Islet precursor cell (in vitro differentiated cells): ENCODE measurements around the gene KRT37.
"Not testable (repeated sequence)": the region's sequence is repeated elsewhere in the genome, so short reads cannot be mapped to it uniquely, and the experiment has no call there.

Source experiments
- DNase-seq: peaks from one replicate; pipeline ENCODE4 v3.0.0-alpha.2; 2018

The KRT37 gene

DNA sequence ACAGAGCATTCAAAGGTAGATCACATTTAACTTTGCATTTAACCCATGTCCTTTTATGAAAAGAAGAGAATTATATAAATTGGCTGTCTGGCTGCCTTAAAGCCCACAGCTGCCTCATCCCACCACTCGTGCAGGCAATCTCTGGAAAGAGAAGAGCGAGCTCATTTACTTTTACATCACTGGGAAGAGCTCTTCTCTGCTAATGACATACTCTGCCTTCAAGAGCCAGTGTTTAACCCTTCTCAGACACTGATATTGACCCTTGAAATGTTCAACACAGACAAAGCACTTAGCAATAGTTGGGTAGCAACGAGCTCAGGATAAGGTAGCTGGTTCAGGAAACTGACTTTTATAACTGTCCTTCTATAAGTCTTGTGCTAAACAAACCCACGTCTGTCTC lies 9.6 kb upstream of the KRT37 start:
- DNase-seq = no peak

- no peak for DNase-seq
These were observed 9.2 kb upstream of the KRT37 start for GRCh38 chr17:41433586-41433985.

DNA sequence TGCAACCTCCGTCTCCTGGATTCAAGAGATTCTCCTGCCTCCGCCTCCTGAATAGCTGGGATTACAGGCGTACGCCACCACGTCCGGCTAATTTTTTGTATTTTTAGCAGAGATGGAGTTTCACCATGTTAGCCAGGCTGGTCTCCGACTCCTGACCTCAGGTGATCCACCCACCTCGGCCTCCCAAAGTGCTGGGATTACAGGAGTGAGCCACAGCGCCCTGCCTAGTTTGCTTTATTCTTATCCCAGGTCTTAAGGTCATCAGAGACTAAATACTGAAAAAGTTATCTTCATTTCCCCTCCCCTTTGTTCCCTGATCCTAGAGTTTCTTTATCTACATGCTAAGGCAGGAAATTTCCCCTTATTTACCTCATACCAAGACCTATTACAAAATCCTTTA lies 6.0 kb upstream of the KRT37 start:
- not testable (repeated sequence) for DNase-seq

- DNase-seq = no peak
These were observed 5.3 kb upstream of the KRT37 start for GRCh38 chr17:41429667-41430066.

GRCh38 chr17:41428591-41429291 lies 4.4 kb upstream of the KRT37 start:
- DNase-seq = peak; percentile 97

DNA sequence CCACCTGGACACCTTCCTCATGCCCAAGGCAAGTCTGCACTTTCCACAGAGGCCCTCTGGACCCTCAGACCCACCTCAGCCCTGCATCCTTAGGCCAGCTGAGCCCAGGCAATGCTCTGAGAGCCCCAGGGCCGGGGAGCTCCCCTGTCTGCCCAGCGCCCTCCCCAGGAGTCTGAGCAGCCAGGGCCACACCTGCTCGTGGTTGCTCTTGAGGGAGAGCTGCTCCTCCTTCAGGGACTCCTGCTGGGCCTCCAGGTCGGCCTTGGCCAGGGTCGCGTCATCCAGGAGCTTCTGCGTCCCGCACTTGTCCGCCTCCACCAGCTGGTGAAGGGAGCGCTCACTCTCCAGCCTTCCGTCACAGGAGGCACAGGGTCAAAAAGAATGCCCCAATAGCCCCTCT lies 1.8 kb downstream of the KRT37 start:
- DNase-seq = not testable (repeated sequence)

DNA sequence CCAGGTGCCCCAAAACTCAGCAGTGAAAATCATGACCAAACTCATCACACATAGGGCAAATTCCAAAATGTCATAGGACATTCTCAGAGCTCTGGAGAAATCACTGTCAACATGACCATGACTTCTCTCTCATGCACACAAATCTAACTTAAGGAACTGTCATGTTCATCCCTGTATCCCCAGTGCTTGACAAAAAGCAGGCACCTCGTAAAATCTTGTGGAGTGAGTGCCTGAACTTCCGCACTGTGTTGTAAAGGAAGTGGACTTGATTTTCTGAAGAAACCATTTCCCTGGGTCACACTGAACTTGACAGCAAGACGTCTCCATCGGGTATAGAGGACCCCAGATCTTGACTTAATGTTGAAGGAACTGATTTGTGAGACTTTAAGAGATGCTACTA lies 2.8 kb downstream of the KRT37 start:
- DNase-seq = peak; percentile 82

GRCh38 chr17:41421116-41421515 lies 3.3 kb downstream of the KRT37 start:
- DNase-seq = peak; percentile 89

DNA sequence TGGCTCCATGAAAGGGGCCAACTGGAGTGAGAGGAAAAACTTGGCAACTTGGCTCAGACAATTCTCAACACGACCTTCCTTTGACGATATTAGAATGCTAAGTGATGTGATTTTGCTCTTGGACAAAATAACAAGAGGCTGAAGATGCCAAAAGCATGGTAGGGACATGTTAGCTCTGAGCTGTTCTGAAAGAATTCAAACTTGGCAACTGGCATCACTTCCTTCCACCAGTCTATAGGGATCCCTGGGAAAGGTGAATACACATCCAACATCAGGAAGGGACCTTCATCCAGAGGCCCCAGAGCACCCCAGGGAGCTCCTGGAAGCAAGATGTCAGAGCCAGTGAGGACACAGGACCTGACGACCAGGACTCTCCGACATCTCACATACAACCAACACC lies 4.3 kb downstream of the KRT37 start:
- DNase-seq = no peak

DNA sequence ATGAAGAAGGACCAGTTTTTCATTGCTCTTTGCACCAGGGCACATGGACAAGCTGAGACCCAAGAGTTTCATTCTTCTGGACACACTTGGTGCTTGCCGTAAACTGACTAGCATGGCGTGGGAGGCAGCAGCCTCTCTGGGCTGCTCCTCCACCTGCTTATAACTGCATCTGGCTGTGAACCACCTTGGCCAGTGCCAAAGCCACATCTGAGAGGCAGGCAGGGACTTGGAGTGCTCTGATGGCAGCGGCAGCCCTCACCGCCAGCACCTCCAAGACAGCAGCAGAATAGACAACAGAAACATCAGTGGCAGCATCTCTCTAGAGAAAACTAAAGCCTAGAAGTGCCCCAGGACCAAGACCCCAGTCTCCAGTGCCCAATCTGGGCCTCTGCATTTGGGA lies 4.7 kb downstream of the KRT37 start:
- no peak for DNase-seq

GRCh38 chr17:41418116-41418860 lies 6.1 kb downstream of the KRT37 start:
- no peak for DNase-seq

DNA sequence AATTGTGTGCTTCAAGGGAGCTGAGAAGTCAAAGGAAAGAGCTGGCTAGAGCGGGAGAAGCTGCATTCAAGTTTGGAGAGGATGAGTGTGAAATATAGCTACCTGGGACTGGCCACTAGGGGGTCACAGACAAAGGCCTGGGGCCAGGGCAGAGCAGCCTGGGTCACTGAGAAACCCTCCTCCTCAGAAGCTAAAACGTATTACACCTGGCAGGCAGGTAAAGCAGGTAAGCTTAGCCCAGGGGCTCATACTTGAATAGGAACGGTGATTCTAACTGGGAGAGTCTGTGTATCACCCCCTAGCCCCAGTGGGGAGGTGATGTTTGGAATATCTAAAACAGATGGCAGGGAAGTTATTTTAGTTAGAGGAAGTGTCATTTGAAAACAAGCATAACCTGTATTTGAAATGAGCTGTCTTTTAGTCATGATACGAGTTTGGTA lies 6.8 kb downstream of the KRT37 start:
- peak; percentile 87 for DNase-seq

GRCh38 chr17:41417127-41417526 lies 7.3 kb downstream of the KRT37 start:
- no peak for DNase-seq

- DNase-seq = no peak
These were observed 7.9 kb downstream of the KRT37 start for GRCh38 chr17:41416479-41416878.

DNA sequence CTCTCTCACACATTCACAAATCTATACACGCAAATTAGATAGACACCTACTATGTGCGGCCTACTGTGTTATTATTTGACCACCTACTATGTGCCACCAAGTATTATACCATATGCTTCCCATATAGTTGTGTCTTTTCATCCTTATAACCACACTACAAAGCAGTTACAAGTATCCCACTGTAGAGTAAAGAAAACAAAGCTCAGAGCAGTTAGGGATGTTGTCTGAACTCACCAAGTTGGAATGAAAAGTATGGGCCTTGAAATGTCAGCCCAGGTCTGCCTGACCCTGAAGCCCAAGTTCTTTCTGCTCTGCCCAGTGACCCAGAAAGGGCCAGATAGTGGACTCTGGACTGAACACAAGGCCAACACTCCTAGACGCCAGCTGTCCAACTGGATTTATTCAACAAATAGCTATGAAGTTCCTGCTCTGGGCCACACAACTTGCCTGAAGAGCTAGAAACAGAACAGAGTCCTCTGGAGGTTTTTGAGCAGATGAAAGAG lies 8.5 kb downstream of the KRT37 start:
- peak; percentile 85 for DNase-seq

DNA sequence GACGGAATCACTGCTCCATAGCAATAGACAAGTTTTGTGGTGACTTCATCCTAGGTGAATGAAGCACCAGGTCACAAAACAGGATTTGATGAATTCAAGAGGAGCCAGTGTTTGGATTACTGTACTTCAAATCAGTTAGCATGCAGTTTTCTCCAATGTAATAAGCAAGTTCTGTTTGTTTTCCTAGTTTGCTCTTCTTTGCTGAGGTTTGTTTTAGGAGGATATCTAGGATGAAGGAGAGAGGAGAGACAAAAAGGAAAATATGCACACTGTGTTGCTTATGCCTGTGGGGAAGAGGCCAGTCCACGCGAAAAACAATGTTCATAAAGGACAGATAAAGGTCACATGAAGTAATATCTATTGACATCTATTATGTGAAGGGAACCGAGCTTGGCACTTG lies 9.0 kb downstream of the KRT37 start:
- no peak for DNase-seq

DNA sequence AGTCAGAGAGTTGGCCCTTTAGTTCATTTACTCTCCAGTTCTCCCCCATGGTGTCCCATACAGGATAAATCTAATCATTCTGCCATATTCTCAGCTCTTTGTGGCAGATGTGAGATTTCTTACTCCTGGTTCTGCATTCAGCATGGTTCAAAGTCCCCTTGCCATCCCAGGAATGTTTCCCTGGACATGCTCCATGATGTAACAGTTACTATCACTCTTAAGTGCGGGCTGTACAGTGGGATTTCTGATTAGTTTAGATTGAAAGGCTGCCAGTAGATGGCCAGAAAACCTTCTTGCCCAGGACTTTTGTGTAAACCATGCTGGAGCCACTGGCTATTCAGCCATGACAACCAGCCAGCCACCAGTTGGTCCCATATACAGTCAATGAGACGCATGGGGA lies 10.4 kb downstream of the KRT37 start:
- DNase-seq = no peak

GRCh38 chr17:41413353-41413957 lies 10.9 kb downstream of the KRT37 start:
- no peak for DNase-seq

DNA sequence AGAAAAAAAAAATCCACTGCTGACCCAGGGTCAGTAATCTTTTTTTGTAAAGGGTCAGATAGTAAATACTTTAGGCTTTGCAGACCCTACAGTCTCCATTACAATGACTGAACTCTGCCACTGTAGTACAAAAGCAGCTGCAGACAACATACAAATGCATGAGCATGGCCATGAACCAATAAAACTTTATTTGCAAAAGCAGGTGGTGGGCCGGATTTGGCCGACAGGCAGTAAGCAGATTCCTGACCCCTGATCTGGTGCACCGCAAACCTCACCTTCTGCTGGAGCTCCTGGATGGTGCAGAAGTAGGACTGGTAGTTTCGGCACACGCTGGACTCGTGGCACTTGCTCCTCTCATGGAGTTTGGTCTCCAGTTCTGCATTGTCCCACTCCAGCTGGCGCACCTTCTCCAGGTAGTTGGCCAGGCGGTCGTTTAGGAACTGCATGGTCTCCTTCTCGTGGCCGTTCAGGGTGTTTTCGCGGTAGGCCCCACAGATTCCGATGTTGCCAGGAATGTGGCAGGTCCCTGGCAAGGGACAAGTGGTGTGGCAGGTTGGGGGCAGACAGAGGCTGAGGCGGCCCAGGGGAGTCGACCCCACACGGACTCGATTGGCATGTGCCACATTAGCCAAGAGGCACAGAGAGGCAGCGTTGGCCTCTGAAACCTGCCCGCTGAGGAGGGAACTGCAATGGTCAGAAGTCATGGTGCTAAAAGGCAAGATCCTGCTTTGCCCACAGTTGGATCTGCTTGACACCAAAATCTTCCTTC lies 13.1 kb downstream of the KRT37 start:
- DNase-seq = no peak

- DNase-seq = no peak
These were observed 17.2 kb downstream of the KRT37 start for GRCh38 chr17:41407226-41407625.

- DNase-seq = no peak
These were observed 18.2 kb downstream of the KRT37 start for GRCh38 chr17:41406205-41406604.

DNA sequence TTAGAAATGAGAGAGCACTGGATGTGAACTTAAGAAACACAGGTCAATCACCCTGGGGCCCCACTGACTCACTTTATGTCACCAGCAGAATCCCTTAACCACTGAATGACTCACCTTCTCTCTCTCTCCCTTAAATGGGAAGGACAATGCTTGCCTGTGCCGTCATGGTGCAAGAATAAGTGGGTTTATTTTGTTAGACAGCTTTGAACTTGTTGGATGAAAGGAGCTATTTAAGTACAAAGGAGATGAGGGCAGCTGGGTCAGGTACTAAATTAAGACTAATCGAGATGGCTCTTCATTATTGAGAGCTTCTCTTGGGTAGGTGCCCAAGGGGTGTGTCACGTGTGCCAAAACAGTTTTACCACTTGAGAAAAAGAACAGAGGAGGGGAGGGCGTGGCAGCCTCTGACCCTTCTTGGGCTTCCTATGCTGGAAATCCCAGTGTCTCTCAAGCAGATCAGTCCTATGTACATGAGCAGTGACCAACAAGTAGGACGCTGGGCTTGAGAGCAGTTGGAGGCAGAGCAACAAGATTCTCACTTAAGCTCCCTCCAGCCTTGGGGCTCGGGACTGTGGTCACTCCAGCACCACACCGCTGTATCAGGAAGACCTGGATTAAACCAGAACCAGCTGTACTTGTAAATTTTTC lies 20.2 kb downstream of the KRT37 start:
- DNase-seq = peak; percentile 89
